RCC 7860 (cell line): ENCODE measurements around the gene NAGLU.
"Not testable (repeated sequence)": the region's sequence is repeated elsewhere in the genome, so short reads cannot be mapped to it uniquely, and the experiment has no call there.

ENCODE experiments used
- DNase-seq: peaks from one replicate; pipeline ENCODE4 v3.0.0-alpha.2; 2015; ENCODE audit warnings: low spot score
- FAIRE-seq: peaks from 2 replicates; lab custom pipeline; 2012; peaks lifted over from hg19 to GRCh38; lab: Jason Lieb, UNC

The NAGLU gene

DNA sequence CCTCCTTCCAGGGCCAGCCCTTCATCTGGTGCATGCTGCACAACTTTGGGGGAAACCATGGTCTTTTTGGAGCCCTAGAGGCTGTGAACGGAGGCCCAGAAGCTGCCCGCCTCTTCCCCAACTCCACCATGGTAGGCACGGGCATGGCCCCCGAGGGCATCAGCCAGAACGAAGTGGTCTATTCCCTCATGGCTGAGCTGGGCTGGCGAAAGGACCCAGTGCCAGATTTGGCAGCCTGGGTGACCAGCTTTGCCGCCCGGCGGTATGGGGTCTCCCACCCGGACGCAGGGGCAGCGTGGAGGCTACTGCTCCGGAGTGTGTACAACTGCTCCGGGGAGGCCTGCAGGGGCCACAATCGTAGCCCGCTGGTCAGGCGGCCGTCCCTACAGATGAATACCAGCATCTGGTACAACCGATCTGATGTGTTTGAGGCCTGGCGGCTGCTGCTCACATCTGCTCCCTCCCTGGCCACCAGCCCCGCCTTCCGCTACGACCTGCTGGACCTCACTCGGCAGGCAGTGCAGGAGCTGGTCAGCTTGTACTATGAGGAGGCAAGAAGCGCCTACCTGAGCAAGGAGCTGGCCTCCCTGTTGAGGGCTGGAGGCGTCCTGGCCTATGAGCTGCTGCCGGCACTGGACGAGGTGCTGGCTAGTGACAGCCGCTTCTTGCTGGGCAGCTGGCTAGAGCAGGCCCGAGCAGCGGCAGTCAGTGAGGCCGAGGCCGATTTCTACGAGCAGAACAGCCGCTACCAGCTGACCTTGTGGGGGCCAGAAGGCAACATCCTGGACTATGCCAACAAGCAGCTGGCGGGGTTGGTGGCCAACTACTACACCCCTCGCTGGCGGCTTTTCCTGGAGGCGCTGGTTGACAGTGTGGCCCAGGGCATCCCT is 7.4 kb downstream of the NAGLU start:
- FAIRE-seq (no peak), DNase-seq (no peak)

DNA sequence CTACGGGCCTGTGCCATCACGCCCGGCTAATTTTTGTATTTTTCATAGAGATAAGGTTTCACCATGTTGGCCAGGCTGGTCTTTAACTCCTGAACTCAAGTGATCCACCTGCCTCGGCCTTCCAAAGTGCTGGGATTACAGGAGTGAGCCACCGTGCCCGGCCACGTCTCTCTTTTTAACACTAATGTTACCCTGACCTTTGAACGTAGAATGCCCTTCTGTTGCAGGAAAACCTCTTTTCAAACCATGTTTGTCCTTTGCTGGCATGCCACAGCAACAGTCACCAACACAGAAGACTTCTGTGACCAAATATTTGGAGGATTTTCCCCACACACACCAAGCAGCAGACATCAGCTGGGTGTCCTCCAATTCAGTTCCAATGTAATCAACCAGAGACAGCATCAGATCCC is 8.8 kb downstream of the NAGLU start:
- no peak for DNase-seq
- no peak for FAIRE-seq

DNA sequence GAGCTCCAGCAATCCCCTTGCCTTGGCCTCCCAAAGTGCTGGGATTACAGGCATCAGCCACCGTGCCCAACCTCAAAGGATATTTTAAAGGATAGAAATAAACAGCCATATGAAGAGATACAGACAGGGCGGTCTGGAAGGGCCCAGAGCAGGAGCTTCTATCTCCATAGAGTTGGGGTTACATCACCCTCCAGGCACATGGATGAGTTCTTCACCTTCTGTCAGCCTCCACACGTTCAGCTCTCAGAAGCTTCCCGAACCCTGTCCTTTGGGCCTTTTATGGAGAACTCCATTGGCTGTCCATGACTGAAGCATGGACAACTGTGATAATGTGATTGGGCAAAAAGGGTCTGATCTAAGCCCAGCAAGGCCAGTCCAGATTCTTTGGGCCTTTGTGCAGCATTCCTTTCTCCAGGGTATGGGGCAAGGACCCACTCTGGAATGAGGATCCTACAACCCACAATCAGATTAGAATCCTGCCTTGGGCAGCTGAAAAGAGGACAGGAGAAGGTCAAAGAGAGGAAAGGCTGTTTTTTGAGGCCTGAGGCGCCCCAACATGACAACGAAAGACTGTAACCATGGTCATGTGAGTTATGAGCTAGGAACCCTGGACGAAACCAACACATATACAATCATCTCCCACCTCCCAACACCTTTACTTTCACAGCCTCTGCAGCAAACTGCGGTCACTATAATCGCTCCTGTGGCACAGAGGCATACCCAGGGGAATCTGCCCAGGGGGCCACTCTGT is 9.9 kb downstream of the NAGLU start:
- not testable (repeated sequence) for FAIRE-seq, DNase-seq

DNA sequence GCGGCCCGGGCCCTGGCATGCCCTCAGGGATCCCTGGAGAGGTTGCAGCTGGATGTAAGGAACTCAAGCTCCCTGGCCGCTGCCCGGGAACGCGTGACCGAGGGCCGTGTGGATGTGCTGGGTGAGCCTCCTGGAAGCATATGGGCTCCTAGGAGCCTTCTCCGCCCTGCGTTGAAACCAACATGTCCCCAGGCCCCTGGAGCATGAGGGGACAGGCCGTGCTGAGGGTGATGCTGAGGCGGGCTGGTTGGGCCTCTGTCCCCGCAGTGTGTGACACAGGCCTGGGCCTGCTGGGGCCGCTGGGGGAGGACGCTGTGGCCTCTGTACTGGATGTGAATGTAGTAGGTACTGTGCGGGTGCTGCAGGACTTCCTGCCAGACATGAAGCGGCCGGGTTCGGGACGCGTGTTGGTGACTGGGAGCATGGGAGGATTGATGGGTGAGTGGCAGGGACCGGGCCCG is 11.0 kb downstream of the NAGLU start:
- DNase-seq (no peak), FAIRE-seq (no peak)

DNA sequence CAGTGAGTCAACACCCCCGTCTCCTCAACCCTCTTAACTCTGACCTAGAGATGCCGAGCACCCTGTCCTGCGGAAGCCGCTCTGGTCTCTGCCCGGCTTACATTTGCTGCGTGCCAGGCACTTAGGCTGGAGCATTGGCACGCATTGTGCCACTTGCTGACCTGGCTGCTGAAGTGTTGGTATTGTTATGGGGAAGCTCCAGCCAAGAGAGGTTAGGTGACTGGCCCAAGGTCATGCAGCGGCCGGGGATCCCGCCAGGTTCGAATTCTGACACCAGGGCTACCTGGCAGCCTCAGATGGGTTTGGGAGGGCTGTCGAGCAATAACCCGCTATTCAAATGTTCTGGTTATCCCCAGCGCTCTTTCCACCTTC is 11.6 kb downstream of the NAGLU start:
- FAIRE-seq (no peak), DNase-seq (no peak)

DNA sequence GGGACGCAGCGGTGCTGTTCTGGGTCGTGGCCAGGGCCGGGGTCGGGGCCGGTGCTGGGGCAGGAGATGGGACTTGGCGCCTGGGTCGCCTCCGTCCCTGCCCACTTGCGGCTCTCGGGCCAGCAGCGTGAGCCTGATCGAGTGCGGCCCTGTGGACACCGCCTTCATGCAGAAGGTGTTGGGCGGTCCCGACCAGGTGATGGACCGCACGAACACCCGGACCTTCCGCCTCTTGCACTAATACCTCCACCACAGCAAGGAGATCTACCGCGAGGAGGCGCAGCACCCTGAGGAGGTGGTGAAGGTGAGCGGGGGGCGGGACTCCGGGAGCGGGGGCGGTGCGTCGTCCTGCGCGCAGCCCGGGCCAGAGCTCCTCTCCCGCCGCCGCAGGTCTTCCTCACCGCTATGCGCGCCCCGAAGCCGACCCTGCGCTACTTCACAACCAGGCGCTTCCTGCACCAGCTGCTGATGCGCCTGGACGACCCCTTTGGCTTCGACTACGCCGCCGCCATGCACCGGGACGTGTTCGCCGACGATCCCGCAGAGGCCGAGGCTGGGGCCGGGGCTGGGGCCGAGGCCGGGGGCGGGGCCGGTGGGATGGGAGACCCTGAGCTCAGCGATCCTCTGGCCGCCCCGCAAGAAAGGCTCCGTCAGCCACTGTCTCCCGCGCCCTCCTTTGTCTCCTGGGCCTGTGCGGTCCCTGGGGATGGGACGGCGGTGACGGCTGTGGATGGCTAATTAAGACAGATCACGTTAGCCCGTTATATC is 12.2 kb downstream of the NAGLU start:
- FAIRE-seq: no peak
- DNase-seq: no peak

DNA sequence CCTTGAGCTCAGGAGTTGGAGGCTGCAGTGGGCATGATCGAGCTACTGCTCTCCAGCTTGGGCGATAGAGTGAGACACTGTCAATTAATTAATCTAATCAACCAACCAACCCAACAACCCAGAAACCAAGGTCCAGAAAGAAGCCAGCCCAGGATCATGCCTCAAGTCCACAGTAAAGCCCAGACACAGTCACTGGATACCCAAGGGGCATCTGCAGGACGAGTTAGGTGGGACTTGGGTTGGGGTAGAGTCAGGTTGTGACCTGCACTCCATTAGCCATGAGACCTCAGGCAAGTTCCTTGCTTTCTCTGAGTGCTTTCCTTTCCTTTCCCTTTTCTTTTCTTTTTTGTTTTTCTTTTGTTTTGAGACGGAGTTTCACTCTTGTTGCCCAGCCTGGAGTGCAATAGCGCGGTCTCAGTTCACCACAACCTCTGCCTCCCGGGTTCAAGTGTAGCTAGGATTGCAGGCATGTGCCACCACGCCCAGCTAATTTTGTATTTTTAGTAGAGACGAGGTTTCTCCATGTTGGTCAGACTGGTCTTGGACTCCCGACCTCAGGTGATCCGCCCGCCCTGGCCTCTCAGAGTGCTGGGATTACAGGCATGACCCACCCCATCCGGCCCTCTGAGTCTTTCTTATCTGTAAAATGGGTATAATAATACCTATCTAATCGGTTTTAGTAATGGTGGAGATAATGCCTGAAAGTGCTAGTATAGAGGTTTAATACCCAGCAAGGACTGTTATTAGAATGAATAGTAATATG is 13.1 kb downstream of the NAGLU start:
- no peak for FAIRE-seq
- no peak for DNase-seq

DNA sequence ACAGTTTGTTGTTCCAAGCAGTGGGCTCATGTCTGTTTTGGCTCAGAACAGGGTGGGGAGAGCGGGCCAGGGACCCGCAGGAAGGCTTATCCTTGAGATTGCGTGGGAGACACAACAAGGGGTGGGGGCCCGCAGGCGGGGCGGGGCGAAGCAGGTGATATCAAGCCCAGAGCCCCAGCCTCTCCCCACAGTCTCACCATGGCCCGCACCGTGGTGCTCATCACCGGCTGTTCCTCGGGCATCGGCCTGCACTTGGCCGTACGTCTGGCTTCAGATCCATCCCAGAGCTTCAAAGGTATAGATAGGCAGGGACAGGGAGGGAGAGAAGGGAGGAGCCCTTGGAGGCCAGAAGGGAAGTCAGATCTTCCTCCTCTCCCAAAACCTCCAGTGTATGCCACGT is 16.7 kb downstream of the NAGLU start, which contains the start of gene HSD17B1:
HSD17B1 (plus strand) TSS at position 188 of the 400 bp plus-strand sequence; CDS start at position 199, 11 bp downstream.
- FAIRE-seq, DNase-seq: not testable (repeated sequence)

DNA sequence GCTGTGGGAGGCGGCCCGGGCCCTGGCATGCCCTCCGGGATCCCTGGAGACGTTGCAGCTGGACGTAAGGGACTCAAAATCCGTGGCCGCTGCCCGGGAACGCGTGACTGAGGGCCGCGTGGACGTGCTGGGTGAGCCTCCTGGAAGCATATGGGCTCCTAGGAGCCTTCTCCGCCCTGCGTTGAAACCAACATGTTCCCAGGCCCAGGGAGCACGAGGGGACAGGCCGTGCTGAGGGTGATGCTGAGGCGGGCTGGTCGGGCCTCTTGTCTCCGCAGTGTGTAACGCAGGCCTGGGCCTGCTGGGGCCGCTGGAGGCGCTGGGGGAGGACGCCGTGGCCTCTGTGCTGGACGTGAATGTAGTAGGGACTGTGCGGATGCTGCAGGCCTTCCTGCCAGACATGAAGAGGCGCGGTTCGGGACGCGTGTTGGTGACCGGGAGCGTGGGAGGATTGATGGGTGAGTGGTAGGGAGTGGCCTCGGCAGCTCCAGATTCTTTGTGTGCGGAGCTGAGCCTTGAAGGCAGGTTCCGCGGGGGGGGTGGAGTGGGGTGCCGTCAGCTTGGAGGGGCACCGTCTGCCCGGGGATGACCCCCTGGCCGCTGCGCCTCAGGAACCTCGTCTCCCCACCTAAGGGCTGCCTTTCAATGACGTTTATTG is 17.2 kb downstream of the NAGLU start:
- DNase-seq (no peak), FAIRE-seq (no peak)

DNA sequence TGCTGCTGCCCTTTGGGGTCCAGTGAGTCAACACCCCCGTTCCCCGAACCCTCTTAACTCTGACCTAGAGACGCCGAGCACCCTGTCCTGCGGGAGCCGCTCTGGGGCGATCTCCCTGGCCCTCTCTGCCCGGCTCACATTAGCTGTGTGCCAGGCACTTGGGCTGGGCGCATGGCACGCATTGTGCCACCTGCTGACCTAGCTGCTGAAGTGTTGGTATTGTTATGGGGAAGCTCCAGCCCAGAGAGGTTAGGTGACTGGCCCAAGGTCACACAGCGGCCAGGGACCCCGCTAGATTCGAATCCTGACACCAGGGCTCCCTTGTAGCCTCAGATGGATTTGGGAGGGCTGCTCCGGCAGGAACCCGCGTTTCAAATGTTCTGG is 17.8 kb downstream of the NAGLU start:
- DNase-seq (peak; percentile 19), FAIRE-seq (no peak)

DNA sequence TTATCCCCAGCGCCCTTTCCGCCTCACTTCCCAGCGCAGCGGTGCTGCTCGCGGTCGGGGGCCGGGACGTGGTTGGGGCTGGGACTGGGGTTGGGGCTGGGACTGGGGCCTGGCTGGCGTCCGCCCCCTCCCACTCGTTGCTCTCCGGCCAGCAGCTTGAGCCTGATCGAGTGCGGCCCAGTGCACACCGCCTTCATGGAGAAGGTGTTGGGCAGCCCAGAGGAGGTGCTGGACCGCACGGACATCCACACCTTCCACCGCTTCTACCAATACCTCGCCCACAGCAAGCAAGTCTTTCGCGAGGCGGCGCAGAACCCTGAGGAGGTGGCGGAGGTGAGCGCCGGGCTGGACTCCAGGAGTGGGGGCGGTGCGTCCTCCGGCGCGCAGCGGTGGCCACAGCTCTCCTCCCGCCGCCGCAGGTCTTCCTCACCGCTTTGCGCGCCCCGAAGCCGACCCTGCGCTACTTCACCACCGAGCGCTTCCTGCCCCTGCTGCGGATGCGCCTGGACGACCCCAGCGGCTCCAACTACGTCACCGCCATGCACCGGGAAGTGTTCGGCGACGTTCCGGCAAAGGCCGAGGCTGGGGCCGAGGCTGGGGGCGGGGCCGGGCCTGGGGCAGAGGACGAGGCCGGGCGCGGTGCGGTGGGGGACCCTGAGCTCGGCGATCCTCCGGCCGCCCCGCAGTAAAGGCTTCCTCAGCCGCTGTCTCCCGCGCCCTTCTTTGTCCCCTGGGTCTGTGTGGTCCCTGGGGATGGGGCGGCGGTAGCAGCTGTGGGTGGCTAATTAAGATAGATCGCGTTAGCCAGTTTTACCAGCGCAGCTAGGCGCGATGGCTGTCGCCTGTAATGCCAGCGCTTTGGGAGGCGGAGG is 18.4 kb downstream of the NAGLU start:
- DNase-seq (peak; percentile 71), FAIRE-seq (no peak)

DNA sequence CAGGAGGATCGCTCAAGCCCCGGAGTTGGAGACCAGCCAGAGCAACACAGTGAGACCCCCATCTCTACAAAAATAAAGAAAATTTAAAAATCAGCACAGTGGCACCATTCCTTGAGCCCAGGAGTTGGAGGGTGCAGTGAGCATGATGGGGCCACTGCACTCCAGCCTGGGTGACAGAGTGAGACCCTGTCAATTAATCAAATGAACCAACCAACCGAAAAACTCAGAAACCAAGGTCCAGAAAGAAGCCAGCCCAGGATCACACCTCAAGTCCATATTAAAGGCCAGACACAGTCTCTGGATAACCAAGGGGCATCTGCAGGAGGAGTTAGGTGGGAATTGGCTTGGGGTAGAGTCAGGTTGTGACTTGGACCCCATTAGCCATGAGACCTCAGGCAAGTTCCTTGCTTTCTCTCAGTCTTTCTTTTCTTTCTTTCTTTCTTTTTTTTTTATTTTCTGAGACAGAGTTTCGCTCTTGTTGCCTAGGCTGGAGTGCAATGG is 19.1 kb downstream of the NAGLU start:
- FAIRE-seq: no peak
- DNase-seq: no peak

DNA sequence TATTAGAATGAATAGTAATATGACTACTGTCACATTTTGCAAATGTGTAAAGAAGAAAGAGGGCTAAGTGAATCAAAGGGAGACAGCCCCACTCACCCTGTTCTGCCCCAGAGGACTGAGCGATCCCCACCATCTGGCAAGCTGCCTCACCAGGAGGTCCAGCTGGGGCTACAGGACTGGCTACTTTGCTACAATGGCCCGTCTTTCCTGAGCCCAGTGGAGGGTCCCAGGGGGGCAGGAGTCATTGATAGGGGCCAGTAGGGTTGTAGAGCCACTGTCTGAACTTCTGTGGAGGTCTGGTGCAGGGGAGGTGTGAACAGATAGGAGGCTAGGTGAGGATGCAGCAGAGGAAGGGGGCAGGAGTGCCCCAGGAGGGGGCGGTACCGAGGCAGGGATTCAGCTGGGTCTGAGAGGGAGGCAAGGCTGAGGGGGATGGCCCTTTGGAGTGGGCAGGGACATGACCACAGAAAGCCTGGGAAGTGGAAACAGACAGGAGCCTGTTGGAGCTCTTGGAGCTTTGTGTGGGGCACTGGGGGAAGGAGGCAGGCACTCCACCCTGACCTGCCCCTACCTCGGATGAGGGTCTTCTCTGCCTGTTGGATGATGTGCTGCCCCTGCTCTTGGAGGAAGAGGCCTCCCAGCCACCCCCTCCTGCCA is 20.0 kb downstream of the NAGLU start:
- FAIRE-seq, DNase-seq: not testable (repeated sequence)

DNA sequence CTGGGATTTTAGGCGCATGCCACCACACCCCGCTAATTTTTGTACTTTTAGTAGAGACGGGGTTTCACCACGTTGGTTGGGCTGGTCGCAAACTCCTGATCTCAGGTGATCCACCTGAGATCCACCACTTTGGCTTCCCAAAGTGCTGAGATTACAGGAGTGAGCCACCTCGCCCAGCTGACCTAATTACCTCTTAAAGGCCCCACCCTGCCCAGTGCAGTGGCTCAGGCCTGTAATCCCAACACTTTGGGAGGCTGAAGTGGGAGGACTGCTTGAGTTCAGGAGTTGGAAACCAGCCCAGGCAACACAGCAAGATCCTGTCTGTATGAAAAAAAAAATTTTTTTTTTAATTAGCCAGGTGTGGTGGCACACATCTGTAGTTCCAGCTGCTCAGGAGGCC is 23.0 kb downstream of the NAGLU start:
- DNase-seq (no peak), FAIRE-seq (no peak)

DNA sequence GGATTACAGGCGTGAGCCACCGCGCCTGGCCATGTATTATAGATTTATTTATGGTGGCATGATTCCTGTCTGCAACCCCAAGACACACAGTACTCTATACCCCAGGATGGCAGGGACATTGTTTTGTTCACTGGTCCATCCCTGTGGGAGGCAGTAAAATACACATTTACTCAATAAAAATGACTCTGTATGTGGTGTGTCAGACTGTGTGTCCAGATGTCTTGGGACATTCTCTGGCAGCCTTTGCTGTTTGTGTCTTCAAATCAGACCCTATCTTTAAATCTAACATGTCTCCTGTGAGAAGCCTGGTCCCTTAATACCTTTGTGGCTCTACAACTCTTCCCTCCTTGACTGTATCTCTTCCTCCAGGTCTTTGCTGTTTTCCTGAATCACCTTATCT is 24.2 kb downstream of the NAGLU start:
- FAIRE-seq (no peak), DNase-seq (no peak)

DNA sequence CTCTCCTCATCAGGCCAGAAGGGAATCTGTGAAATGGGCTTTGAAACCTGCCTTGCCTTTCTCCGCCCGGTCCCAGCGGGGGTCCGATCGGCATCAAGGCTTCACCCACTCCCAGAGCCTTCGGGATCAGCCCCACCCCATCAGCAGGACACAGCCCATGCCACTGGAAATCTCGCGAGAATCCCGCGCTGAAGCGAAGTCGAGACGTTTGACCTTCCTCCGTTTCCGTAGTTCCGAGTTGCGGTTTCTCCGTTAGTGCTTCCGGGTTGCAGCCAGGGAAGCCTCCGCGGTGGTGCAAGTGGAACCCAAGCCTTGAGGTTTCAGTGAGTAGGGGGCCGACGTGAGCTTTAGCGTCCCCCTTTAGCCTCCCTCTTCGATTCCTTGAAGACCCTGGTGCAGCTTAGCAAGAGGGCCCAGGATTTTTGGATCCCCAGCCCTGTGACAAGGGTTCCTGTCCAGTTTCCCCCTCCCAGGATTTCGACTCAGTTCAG is 25.9 kb downstream of the NAGLU start, which contains the start of gene COASY:
COASY (plus strand) TSS at position 252 of the 491 bp plus-strand sequence. CDS start 475 bp downstream, outside the sequence.
- peak; percentile 70 for FAIRE-seq

DNA sequence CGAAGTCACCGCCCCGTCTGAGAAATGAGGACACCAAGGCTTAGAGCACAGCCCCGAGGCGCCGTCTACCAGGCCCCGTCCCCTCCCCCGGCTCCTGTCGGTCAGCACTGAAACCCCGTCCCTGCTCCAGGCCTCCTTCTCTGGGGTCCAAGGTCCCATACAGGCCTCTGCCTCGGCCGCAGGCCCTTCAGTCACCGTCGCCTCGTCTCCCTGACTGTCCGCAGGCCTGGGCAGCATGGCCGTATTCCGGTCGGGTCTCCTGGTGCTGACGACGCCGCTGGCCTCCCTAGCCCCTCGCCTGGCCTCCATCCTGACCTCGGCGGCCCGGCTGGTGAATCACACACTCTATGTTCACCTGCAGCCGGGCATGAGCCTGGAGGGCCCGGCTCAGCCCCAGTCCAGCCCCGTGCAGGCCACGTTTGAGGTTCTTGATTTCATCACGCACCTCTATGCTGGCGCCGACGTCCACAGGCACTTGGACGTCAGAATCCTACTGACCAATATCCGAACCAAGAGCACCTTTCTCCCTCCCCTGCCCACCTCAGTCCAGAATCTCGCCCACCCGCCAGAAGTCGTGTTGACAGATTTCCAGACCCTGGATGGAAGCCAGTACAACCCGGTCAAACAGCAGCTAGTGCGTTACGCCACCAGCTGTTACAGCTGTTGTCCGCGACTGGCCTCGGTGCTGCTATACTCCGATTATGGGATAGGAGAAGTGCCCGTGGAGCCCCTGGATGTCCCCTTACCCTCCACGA is 26.5 kb downstream of the NAGLU start:
- peak; percentile 22 for DNase-seq
- no peak for FAIRE-seq

More for the DNA sequence above, 25.9 kb downstream of the NAGLU start, which contains the start of gene COASY:
- DNase-seq: peak; percentile 93
